Lung (tissue), 12 donors: Measurements from ENCODE around the gene C20orf96. TPM values are rescaled to one million over a fixed set of nuclear protein-coding genes. Genes with fewer than 3 reads are reported as not detected.

Experiments
- ATAC-seq: fragments of 200-7000 bp; cut with Tn5 transposase; one replicate; pipeline ENCODE4 v1.9.1; 2020; ENCODE audit warnings: moderate number of reproducible peaks; ENCODE audit not compliant: insufficient read depth, low FRiP score
- DNase-seq, 3 donors: peaks; one replicate each; pipeline ENCODE4 v3.0.0-alpha.2; 2013 to 2017
- H3K27ac ChIP-seq, 2 donors: one replicate each; pipeline ENCODE4 v1.5.1; 2013; ENCODE audit warnings: mild to moderate bottlenecking in 2 of 2, moderate library complexity in 2 of 2, control low read depth in 1 of 2, inconsistent platforms in 1 of 2, low read depth in 1 of 2, low read length in 1 of 2
- H3K27me3 ChIP-seq, 3 donors: one replicate each; pipeline ENCODE4 v1.5.1; 2013; ENCODE audit warnings: low read length in 2 of 3; ENCODE audit not compliant: control insufficient read depth in 3 of 3, insufficient read depth in 3 of 3
- H3K36me3 ChIP-seq, 4 donors: one replicate each; pipeline ENCODE4 v1.5.1; 2013; ENCODE audit warnings: low read length in 4 of 4, mild to moderate bottlenecking in 1 of 4, moderate library complexity in 1 of 4; ENCODE audit not compliant: control insufficient read depth in 4 of 4, insufficient read depth in 4 of 4
- H3K4me1 ChIP-seq, 5 donors: one replicate each; pipeline ENCODE4 v1.5.1; 2013; ENCODE audit warnings: low read length in 5 of 5, mild to moderate bottlenecking in 2 of 5, moderate library complexity in 1 of 5; ENCODE audit not compliant: control insufficient read depth in 5 of 5, insufficient read depth in 5 of 5
- H3K4me3 ChIP-seq: one replicate; pipeline ENCODE4 v1.5.1; 2013; ENCODE audit warnings: mild to moderate bottlenecking, control low read depth, moderate library complexity
- H3K9ac ChIP-seq, 2 donors: one replicate each; pipeline ENCODE4 v1.5.1; 2013; ENCODE audit warnings: low read length in 2 of 2, control low read depth in 1 of 2; ENCODE audit not compliant: insufficient read depth in 1 of 2
- H3K9me3 ChIP-seq, 4 donors: one replicate each; pipeline ENCODE4 v1.5.1; 2013; ENCODE audit warnings: low read length in 3 of 4, mild to moderate bottlenecking in 1 of 4, moderate library complexity in 1 of 4; ENCODE audit not compliant: control insufficient read depth in 4 of 4, insufficient read depth in 3 of 4
- WGBS, 2 donors: extraction: QIAGEN DNeasy Blood & Tissue Kit; methylation state at CpG; one replicate each; pipeline ENCODE4 v1.1.7; 2013; 5-methylcytosine and 5-hydroxymethylcytosine counted together
- polyA plus RNA-seq, 2 donors: library from polyadenylated mRNA; stranded (reverse); fragments of 200-250 nt; gene quantifications; one replicate each; pipeline ENCODE4 v1.2.1, GENCODE V29; 2013
- total RNA-seq, 2 donors: library from RNA; depleted of rRNA in 1 of 2; stranded (reverse); fragments of >200 nt in 1 of 2; gene quantifications; one replicate each; pipeline ENCODE4 v1.2.1, GENCODE V29; 2014 to 2021
- TF ChIP-seq, protein P1 (sequence below): IDR thresholded peaks from 2 replicates; pipeline ENCODE4 v1.5.1; 2012; ENCODE audit warnings: mild to moderate bottlenecking; ENCODE audit errors: control extremely low read depth, extremely low read depth
- donor health status: control.
- donor health status: control.
- donor health status: Bipolar disorder and iron deficiency.
- donor health status: healthy.
- donor health status: DM: yes; HTN: yes; CAD: no.

C20orf96 gene
- total and polyA plus RNA-seq, 4 donors, result 5.2 to 22.4 (median 10.5) TPM

DNA sequence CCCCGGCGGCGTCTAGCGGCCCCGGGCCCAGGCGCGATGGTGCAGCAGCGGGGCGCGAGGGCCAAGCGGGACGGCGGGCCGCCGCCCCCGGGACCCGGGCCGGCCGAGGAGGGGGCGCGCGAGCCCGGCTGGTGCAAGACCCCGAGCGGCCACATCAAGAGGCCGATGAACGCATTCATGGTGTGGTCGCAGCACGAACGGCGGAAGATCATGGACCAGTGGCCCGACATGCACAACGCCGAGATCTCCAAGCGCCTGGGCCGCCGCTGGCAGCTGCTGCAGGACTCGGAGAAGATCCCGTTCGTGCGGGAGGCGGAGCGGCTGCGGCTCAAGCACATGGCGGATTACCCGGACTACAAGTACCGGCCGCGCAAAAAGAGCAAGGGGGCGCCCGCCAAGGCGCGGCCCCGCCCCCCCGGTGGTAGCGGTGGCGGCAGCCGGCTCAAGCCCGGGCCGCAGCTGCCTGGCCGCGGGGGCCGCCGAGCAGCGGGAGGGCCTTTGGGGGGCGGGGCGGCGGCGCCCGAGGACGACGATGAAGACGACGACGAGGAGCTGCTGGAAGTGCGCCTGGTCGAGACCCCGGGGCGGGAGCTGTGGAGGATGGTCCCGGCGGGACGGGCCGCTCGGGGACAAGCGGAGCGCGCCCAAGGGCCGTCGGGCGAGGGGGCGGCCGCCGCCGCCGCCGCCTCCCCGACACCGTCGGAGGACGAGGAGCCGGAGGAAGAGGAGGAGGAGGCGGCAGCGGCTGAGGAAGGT is 35.5 kb upstream of the C20orf96 start:
- 0% methylated on average over 62 to 103 of the region's 103 CpGs for WGBS, 2 donors
- TF ChIP-seq, protein P1, sequence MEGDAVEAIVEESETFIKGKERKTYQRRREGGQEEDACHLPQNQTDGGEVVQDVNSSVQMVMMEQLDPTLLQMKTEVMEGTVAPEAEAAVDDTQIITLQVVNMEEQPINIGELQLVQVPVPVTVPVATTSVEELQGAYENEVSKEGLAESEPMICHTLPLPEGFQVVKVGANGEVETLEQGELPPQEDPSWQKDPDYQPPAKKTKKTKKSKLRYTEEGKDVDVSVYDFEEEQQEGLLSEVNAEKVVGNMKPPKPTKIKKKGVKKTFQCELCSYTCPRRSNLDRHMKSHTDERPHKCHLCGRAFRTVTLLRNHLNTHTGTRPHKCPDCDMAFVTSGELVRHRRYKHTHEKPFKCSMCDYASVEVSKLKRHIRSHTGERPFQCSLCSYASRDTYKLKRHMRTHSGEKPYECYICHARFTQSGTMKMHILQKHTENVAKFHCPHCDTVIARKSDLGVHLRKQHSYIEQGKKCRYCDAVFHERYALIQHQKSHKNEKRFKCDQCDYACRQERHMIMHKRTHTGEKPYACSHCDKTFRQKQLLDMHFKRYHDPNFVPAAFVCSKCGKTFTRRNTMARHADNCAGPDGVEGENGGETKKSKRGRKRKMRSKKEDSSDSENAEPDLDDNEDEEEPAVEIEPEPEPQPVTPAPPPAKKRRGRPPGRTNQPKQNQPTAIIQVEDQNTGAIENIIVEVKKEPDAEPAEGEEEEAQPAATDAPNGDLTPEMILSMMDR, result no peak
- H3K36me3 ChIP-seq, result peaks cover 0 to 21% (median 6%) of the 10 kb centered on the region in 4 donors
- DNase-seq (peak; percentile 74 to 78 (median 77)), ATAC-seq (no peak)
- H3K27ac ChIP-seq, result peak overlapping the region; percentile 86 to 94
- no peaks in the 10 kb centered on the region for H3K9me3 ChIP-seq
- peaks cover 0 to 32% (median 6%) of the 10 kb centered on the region in 5 donors for H3K4me1 ChIP-seq
- H3K4me3 ChIP-seq, result peak overlapping the region; percentile 64
- H3K27me3 ChIP-seq, result no peaks in the 10 kb centered on the region
- H3K9ac ChIP-seq, result peak overlapping the region; percentile 32

GRCh38 chr20:325045-325888 is 34.7 kb upstream of the C20orf96 start, which contains the start of gene SOX12:
Gene SOX12, plus strand, starts transcription at chr20:325552. Its CDS starts 373 bp downstream, at chr20:325925.
- peaks cover 0 to 30% (median 6%) of the 10 kb centered on the region in 5 donors for H3K4me1 ChIP-seq
- TF ChIP-seq, protein P1, result no peak
- WGBS, 2 donors, result 0% methylated on average over 47 to 106 of the region's 106 CpGs
- no peaks in the 10 kb centered on the region for H3K27me3 ChIP-seq
- peak within 1 kb of the TSS; percentile 64 for H3K4me3 ChIP-seq
- H3K9me3 ChIP-seq, result no peaks in the 10 kb centered on the region
- DNase-seq (peak; percentile 96 to 98 (median 98)), ATAC-seq (peak; percentile 74)
- H3K9ac ChIP-seq, result peak within 1 kb of the TSS; percentile 73 to 92
- H3K36me3 ChIP-seq, result peaks cover 0 to 21% (median 6%) of the 10 kb centered on the region in 4 donors
- H3K27ac ChIP-seq, result peak within 1 kb of the TSS; percentile 94

GRCh38 chr20:324177-325044 is 33.9 kb upstream of the C20orf96 start:
- peaks cover 0 to 21% (median 3%) of the 10 kb centered on the region in 5 donors for H3K4me1 ChIP-seq

More at GRCh38 chr20:324177-325044, 33.9 kb upstream of the C20orf96 start:
- H3K9ac ChIP-seq, result peak overlapping the region; percentile 73 to 92
- H3K27me3 ChIP-seq, result no peaks in the 10 kb centered on the region
- peak overlapping the region; percentile 87 to 94 for H3K27ac ChIP-seq
- peaks cover 0 to 17% (median 5%) of the 10 kb centered on the region in 4 donors for H3K36me3 ChIP-seq
- WGBS, 2 donors, result 0 to 1% methylated on average over 68 to 69 of the region's 69 CpGs
- DNase-seq (peak; percentile 90 to 92 (median 91)), ATAC-seq (peak; percentile 75)
- TF ChIP-seq, protein P1, result no peak
- peak overlapping the region; percentile 47 for H3K4me3 ChIP-seq
- H3K9me3 ChIP-seq, result no peaks in the 10 kb centered on the region
